ENCODE measurements around the gene ASPM. TPM values are rescaled to one million over a fixed set of nuclear protein-coding genes. Genes with fewer than 3 reads are reported as not detected.

Gene ASPM
- total and polyA plus RNA-seq, 8 donors, result 0.50 to 16.5 (median 4.6) TPM; not detected in 1

- Histone ChIP-seq H3K4me3 (no peak overlapping the region), H3K27ac (no peak overlapping the region), H3K4me1 (no peaks in the 10 kb centered on the region), H3K27me3 (no peaks in the 10 kb centered on the region), H3K36me3 (no peaks in the 10 kb centered on the region), H3K9me3 (no peaks in the 10 kb centered on the region)
- 74 to 79% (median 74%) methylated on average over 2 of the region's 2 CpGs for WGBS, 5 donors
- TF ChIP-seq POLR2AphosphoS5 (IDR thresholded peaks at IDR 0.05) (no peak), CTCF (IDR thresholded peaks at IDR 0.05) (no peak), EP300 (IDR thresholded peaks at IDR 0.05) (no peak), POLR2A (IDR thresholded peaks at IDR 0.05) (no peak)
- intact Hi-C loops (cut with DNase I; ENCODE audit: low total_unique reads), result no loop called here
- no peak for DNase-seq
These were observed 83.8 kb downstream of the ASPM start for GRCh38 chr1:197062692-197063091.

- H3K36me3 ChIP-seq, result no peaks in the 10 kb centered on the region
- H3K27me3 ChIP-seq, result no peaks in the 10 kb centered on the region
- intact Hi-C loops (cut with DNase I; ENCODE audit: low total_unique reads), result no loop called here
- H3K27ac ChIP-seq, result no peak overlapping the region
- no peaks in the 10 kb centered on the region for H3K9me3 ChIP-seq
- TF ChIP-seq POLR2A (IDR thresholded peaks at IDR 0.05), result no peak
- no peak for TF ChIP-seq EP300 (IDR thresholded peaks at IDR 0.05)
- TF ChIP-seq CTCF (IDR thresholded peaks at IDR 0.05), result no peak
- no peak for TF ChIP-seq POLR2AphosphoS5 (IDR thresholded peaks at IDR 0.05)
- H3K4me1 ChIP-seq, result no peaks in the 10 kb centered on the region
- H3K4me3 ChIP-seq, result no peak overlapping the region
- DNase-seq, result no peak
These were observed 97.4 kb downstream of the ASPM start for GRCh38 chr1:197049100-197049499.

DNA sequence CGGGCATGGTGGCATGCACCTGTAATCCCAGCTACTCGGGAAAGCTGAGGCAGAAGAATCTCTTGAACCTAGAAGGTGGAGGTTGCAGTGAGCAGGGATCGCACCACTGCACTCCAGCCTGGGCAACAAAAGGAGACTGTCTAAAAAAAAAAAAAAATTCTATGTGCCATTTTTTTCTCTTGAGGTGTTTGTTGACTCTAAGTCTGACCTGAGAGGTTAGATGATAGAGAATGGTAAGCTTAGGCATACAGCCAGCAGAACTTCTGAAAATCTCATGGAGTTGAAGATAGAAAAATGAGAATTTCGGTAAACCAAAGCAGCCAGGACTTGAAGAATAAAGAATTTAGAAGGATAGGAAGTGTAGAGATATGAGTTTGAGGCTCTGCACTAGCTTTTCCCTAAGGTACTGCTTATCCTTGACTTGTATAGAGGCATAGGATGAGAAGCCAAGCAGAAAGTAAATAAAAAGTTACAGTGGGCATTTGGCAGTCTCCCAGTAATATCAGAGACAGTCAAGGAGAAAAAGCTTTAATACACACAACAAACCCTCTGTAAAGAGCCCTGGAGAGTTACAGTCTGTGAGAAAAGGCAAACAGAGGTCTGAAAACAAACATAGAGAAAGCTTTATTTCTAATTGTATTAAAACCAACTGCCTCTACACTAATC lies 103.7 kb downstream of the ASPM start:
- intact Hi-C loops (cut with DNase I; ENCODE audit: low total_unique reads), result no loop called here
- no peaks in the 10 kb centered on the region for H3K36me3 ChIP-seq
- H3K4me1 ChIP-seq, result no peaks in the 10 kb centered on the region
- 44 to 72% (median 61%) methylated on average over 2 to 4 of the region's 4 CpGs for WGBS, 5 donors
- no peak for TF ChIP-seq POLR2A (IDR thresholded peaks at IDR 0.05)
- TF ChIP-seq EP300 (IDR thresholded peaks at IDR 0.05), result no peak
- TF ChIP-seq CTCF (IDR thresholded peaks at IDR 0.05), result no peak
- TF ChIP-seq POLR2AphosphoS5 (IDR thresholded peaks at IDR 0.05), result no peak
- no peak overlapping the region for H3K4me3 ChIP-seq
- DNase-seq, result peak in 1 of 2 donors; percentile 18
- H3K9me3 ChIP-seq, result no peaks in the 10 kb centered on the region
- no peaks in the 10 kb centered on the region for H3K27me3 ChIP-seq
- H3K27ac ChIP-seq, result no peak overlapping the region

DNA sequence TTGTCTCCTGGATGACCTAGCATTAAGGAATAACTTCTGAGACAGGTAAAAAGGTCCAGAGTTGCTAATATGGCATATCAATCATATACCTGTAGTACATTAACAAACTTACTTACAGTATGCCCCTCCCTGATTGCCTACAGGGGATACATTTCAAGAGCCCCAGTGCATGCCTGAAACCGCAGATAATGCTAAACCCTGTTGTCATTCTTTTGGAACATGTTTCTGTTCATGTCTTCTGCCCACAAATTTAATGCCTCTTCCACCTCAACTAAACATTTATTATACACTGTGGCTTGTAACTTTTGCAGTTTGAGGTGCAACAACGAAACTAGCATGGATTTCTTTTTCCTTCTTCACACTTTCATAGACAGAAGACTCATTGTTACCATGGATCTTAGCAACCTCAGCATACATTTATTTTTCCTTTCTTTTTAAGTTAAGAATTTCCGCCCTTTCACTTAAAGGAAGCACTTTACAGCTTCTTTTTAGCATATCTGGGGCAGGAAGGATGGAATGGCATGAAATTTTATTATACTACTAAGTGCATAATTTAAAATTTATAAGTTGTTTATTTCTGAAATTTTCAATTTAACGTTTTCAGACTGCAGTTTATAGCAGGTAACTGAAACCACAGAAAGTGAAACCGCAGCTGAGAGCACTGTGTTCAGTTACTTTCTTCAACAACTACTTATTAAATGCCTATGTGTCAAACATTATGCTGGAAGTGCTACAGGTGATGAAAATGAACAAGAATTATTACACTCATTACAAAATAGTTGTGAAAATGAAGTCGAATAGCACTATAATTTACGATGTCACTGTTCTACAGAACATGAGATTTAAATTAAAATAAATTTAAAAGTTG lies 104.7 kb downstream of the ASPM start:
- Histone ChIP-seq H3K27me3 (no peaks in the 10 kb centered on the region), H3K36me3 (no peaks in the 10 kb centered on the region), H3K4me1 (no peaks in the 10 kb centered on the region), H3K27ac (no peak overlapping the region), H3K9me3 (no peaks in the 10 kb centered on the region), H3K4me3 (no peak overlapping the region)
- DNase-seq, result no peak
- WGBS, 5 donors, result 74 to 80% (median 77%) methylated on average over 7 of the region's 7 CpGs
- TF ChIP-seq CTCF (IDR thresholded peaks at IDR 0.05) (no peak), POLR2A (IDR thresholded peaks at IDR 0.05) (no peak), EP300 (IDR thresholded peaks at IDR 0.05) (no peak), POLR2AphosphoS5 (IDR thresholded peaks at IDR 0.05) (no peak)
- intact Hi-C loops (cut with DNase I; ENCODE audit: low total_unique reads), result no loop called here
